ENCODE results near the gene CNTFR. TPM values are rescaled to one million over a fixed set of nuclear protein-coding genes. Genes with fewer than 3 reads are reported as not detected.
A peak's percentile ranks its signal among the peaks of the same experiment; 100 is the strongest.

Gene CNTFR
- total RNA-seq, 1 experiment from 2014 or later: 2.7 TPM

DNA sequence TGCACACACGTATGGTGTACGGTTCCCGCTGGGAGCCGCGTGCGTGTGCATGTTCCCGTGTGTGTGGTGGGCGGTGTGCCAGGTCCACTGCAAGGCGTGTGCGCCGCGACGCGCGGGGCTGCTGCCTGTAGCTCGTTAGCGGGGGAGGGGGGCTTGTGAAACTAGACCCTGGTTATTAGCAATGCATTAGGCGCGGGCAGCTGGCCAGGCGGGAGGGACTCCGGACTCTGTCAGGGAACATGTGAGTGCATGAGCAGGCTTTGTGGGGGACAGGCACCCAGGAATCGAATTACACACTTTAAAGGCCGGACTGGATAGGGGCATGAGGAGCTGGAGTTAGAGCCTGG lies 34.5 kb downstream of the CNTFR start:
- H3K9me3 ChIP-seq (ENCODE audit: control insufficient read depth, insufficient read depth, low read depth, low read length): no peaks in the 10 kb centered on the region
- no peaks in the 10 kb centered on the region for H3K36me3 ChIP-seq (ENCODE audit: control insufficient read depth, insufficient read depth, low read length)
- no TSS peak for BruUV-seq (replicated peaks)
- no peak for ATAC-seq
- no peak overlapping the region for H3K4me3 ChIP-seq (ENCODE audit: low read depth in 2 of 2, low read length in 2 of 2)
- in situ Hi-C loops (cut with HindIII; ENCODE audit: low pct_unique_long_range_greater_than_20kb, low sequenced_read_pairs) (no loop called here), intact Hi-C loops (cut with micrococcal nuclease; ENCODE audit: unreplicated experiment) (no loop called here)
- peaks cover 2% of the 10 kb centered on the region; the same call in 1 of the 2 replicates for H3K4me1 ChIP-seq (ENCODE audit: control insufficient read depth, insufficient read depth, low read length)
- ChIA-PET POLR2A (no interaction called here), CTCF (interaction anchor here (0.8 to 1.0 kb wide), 2 partner anchors 36 to 52 kb away, joined by 3 read pairs; no protein-coding TSS in a partner anchor)
- no peak for DNase-seq (ENCODE audit: low read depth, low spot score)
- no peak for TF ChIP-seq REST (IDR thresholded peaks at IDR 0.05; ENCODE audit: insufficient read depth in 1 of 2, low read depth in 2 of 2, low read length in 1 of 2)
- TF ChIP-seq TCF7L2 (IDR thresholded peaks at IDR 0.05; ENCODE audit: low read depth, low read length): no peak
- no peak for TF ChIP-seq SIN3A (IDR thresholded peaks at IDR 0.05; ENCODE audit: borderline replicate concordance, insufficient read depth, low read depth, low read length)
- TF ChIP-seq, protein P1, sequence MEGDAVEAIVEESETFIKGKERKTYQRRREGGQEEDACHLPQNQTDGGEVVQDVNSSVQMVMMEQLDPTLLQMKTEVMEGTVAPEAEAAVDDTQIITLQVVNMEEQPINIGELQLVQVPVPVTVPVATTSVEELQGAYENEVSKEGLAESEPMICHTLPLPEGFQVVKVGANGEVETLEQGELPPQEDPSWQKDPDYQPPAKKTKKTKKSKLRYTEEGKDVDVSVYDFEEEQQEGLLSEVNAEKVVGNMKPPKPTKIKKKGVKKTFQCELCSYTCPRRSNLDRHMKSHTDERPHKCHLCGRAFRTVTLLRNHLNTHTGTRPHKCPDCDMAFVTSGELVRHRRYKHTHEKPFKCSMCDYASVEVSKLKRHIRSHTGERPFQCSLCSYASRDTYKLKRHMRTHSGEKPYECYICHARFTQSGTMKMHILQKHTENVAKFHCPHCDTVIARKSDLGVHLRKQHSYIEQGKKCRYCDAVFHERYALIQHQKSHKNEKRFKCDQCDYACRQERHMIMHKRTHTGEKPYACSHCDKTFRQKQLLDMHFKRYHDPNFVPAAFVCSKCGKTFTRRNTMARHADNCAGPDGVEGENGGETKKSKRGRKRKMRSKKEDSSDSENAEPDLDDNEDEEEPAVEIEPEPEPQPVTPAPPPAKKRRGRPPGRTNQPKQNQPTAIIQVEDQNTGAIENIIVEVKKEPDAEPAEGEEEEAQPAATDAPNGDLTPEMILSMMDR (IDR thresholded peaks at IDR 0.05): no peak
- TF ChIP-seq POLR2AphosphoS5 (IDR thresholded peaks at IDR 0.05; ENCODE audit: low read depth, low read length): no peak
- no peaks in the 10 kb centered on the region for H3K27me3 ChIP-seq (ENCODE audit: control insufficient read depth, insufficient read depth, low read length)
- H3K27ac ChIP-seq (ENCODE audit: low read length): no peak overlapping the region

- TF ChIP-seq, protein P1 (IDR thresholded peaks at IDR 0.05): no peak
- no peak for TF ChIP-seq REST (IDR thresholded peaks at IDR 0.05; ENCODE audit: insufficient read depth in 1 of 2, low read depth in 2 of 2, low read length in 1 of 2)
- TF ChIP-seq TCF7L2 (IDR thresholded peaks at IDR 0.05; ENCODE audit: low read depth, low read length): no peak
- TF ChIP-seq SIN3A (IDR thresholded peaks at IDR 0.05; ENCODE audit: borderline replicate concordance, insufficient read depth, low read depth, low read length): no peak
- CTCF ChIA-PET: interaction anchor here (0.8 kb wide), 1 partner anchor 37 kb away, joined by 3 read pairs; no protein-coding TSS in a partner anchor
- H3K9me3 ChIP-seq (ENCODE audit: control insufficient read depth, insufficient read depth, low read depth, low read length): no peaks in the 10 kb centered on the region
- ATAC-seq: peak; percentile 32; the same call in 1 of the 2 replicates
- H3K4me1 ChIP-seq (ENCODE audit: control insufficient read depth, insufficient read depth, low read length): no peaks in the 10 kb centered on the region
- in situ Hi-C loops (cut with HindIII; ENCODE audit: low pct_unique_long_range_greater_than_20kb, low sequenced_read_pairs) (no loop called here), intact Hi-C loops (cut with micrococcal nuclease; ENCODE audit: unreplicated experiment) (no loop called here)
- POLR2A ChIA-PET: no interaction called here
- no peak for DNase-seq (ENCODE audit: low read depth, low spot score)
- no peak overlapping the region for H3K4me3 ChIP-seq (ENCODE audit: low read depth in 2 of 2, low read length in 2 of 2)
- no peaks in the 10 kb centered on the region for H3K27me3 ChIP-seq (ENCODE audit: control insufficient read depth, insufficient read depth, low read length)
- H3K27ac ChIP-seq (ENCODE audit: low read length): no peak overlapping the region
- H3K36me3 ChIP-seq (ENCODE audit: control insufficient read depth, insufficient read depth, low read length): no peaks in the 10 kb centered on the region
- BruUV-seq (replicated peaks): no TSS peak
Observed at GRCh38 chr9:34554211-34555001, 35.1 kb downstream of the CNTFR start.
